AG08395 (cell line): Measurements from ENCODE around the gene KCNK5.
A peak's percentile ranks its signal among the peaks of the same experiment; 100 is the strongest.

Experiments
- DNase-seq: peaks from one replicate; pipeline ENCODE4 v3.0.0; 2012; ENCODE audit warnings: mixed read lengths, low spot score

Gene KCNK5

GRCh38 chr6:39197922-39198500 lies 31.3 kb downstream of the KCNK5 start:
- DNase-seq = no peak

DNA sequence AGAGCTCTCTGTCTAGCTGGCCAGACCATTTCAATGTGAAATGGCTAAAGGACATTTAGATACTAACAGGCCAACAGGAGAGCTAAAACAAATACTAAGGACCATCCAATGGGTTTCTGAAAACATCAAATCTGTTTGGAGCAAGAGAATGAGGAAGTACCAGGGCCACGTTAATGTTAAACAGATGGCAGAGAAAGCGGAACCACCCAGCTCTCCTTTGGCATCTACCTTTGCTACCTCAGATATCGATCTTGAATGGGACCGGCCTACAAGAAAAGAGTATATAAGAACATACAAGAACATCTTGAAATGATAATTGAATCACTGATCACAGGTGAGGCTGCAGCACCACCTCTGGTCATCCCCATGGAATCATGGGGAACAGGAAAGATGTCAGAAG lies 31.8 kb downstream of the KCNK5 start:
- DNase-seq = no peak

DNA sequence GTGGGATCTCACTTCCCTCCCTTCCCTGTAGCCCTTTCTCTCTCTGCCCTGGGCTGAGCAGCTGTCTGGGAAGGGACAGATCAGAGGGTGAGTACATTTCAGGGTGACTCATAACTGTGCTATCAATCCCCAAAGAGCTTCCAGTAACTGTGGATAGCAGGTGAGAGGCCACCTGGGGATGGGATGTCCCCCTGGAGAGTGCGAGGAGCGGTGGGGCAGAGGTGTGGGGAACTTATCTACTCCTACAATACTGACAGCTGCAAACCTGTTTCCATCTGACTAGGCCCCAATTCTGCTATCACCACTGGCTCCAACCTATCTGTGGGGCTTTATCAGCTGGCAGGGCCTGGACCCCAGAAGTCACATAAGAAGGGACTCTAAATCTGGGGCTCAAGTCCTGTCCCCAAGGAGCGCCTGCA lies 32.6 kb downstream of the KCNK5 start:
- no peak for DNase-seq

- DNase-seq = no peak
These were observed 33.4 kb downstream of the KCNK5 start for GRCh38 chr6:39195792-39196385.

DNA sequence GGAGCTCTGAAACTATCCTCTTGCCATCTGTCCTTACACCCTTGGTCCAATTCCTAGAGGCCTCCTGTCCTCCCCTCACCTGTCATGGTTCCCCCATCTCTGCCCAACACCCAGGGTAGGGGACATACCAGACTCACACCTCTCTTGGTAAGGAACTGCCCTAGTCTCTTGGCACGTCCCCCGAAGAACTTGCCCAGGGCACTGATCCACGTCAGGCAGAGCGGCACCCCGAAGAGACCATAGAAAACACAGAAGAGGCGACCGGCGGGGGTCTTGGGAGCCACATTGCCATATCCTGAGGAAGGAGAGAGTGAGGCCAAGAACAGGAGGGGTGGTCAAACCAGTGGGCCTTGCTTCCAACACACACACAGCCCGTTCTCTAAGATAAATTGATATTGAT lies 34.8 kb downstream of the KCNK5 start:
- no peak for DNase-seq

DNA sequence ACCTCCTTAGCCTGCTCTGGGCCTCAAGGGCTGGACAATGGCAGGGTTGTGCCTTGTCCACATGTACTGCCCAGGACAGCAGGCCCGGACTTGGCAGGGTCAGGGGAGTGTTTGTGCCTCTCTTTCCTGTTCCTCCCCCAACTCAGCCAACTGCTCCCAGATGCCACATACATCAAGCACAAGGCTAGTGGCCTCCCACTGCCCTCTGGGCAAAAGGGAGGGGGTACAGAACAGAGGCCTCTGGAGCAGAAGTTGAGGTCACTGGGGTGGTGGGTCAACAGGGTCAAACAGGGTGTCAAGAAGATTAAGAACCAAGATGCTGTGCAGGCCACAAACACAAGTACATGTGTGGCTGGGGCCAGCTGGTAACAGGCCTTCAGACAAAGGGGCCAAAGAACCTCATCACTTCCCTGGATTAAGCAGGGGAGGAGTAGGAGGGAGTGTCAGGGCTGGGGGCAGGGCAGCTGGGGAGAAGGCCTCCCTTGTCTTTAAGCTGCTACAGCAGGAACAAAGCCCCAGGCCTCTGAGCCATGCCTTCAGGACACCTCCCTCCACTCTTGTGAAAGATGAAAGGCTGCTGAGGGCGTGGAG lies 36.0 kb downstream of the KCNK5 start:
- no peak for DNase-seq

DNA sequence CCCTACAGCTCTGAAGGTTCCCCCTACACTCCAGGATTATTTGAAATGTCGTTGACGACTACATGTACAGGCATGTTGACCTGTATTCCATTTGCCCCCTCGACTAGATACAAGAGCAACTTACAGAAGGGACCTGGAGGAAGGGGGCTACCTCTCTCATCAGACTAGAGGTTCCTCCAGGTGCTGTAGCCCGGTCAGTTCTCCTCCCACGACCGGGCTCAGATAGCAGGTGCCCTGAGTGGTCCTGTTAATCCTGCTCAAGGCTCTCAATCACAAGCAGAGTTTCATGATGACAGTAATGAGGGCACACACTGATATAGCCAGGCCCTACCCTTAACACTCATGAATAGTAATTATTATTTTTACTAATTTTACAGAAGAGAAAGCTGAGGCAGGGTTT lies 36.5 kb downstream of the KCNK5 start:
- DNase-seq = no peak

DNA sequence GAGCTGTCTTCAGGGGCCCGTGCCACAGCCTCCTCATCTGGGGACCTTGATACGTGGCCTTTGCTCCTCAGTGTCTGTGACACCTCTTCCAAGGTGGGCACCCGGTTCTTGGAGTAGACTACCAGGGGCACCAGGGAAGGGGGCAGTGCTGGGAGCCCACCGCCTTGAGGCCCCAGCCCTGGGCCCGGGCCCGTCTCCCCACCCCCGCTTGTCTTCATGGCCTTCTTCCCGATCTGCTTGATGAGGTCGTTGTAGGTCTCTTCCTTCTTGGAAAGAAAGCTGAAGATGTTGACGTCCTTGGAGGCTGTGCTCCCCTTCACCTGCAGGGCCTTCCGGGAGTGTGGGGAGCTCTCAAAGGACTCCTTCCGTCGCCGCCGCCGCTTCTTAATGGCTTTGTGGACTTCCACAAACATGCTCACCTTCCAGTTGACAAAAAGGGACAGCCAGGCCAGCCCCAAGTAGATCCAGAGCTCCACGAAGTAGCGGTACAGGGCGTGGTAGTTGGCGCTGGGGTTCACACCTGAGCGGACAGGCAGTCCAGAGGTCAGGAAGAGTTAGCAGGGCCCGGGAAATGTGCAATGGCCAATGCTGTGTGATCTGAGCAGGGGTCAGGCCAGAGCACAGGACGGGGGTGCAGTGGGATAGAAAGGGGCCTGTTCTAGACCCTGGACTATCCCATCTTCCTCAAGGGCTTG lies 37.9 kb downstream of the KCNK5 start:
- no peak for DNase-seq

- no peak for DNase-seq
These were observed 38.6 kb downstream of the KCNK5 start for GRCh38 chr6:39190545-39191235.

- DNase-seq = peak; percentile 32
These were observed 39.2 kb downstream of the KCNK5 start for GRCh38 chr6:39189915-39190544.

- no peak for DNase-seq
These were observed 40.1 kb downstream of the KCNK5 start for GRCh38 chr6:39189131-39189530.

- DNase-seq = no peak
These were observed 40.7 kb downstream of the KCNK5 start for GRCh38 chr6:39188571-39188970.

GRCh38 chr6:39188098-39188450 lies 41.2 kb downstream of the KCNK5 start:
- no peak for DNase-seq

DNA sequence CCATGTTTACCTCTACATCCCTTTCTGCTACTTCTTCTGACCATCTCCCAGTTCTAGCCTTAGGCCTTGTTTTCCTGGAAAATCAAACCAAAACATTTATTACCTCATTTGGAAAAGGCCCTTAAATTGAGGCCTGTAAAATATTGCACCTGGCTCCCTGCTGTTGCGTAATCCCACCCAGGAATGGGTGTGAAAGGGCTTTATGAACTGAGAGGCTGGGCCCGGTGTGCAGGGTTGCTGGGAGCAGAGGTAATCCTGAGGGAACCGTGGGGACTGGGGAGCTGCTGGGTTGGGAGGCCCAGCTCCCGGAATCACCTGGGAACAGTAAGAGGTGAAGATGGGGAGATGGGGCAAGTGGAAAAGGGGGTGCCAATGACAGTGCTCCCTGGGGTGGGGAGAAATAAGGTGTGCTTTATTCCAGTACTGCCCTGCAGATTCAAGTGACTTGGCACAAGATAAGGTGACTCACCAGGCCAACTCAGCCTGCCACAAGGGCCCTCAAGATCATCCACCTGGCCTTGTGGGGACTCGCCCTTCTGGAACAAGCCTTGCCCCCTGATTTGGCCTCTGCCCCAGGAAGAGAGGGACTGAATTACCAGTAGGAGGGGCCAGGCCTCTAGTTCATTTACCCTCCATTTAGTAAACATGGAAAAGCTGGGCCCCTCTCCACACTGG lies 44.2 kb downstream of the KCNK5 start:
- no peak for DNase-seq

GRCh38 chr6:39182604-39183003 lies 46.7 kb downstream of the KCNK5 start:
- DNase-seq = no peak

DNA sequence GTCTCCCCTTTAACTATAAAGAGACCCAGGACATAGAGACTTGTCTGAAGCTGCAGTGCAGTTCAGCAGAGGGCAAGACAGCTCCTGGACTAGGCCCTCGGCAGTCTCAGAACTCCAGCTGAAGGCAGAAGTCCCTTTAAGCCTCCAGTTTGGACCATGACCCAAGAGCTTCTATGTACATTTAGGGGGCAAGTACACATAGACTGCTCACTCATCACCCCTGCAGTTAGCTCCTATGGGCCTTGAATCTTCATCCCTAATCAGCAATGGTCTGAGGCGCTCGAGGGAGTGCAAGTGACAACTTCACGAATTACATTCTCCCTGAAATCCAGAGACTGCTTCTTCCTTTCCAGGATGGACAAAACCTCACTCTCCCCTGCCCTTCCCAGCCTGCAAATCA lies 47.4 kb downstream of the KCNK5 start:
- no peak for DNase-seq

DNA sequence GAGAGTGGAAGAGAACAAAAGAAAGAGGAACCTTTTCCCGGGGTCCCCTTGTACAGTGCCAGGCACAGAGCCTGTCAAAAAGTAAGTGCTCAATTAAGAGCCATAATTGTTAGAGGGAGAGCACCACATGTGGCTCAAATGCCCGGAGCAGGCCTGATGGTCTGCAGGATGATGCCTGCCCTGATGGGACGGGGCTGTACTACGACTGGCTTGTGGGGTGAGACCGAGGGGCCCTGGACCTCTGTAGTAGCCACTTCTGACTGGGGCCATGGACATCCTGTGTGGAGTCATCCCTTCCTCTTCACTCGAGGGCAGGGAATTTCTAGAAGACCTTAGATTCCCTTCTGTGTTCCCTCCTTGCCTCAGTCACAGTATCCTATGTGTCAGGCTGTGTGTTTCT lies 47.9 kb downstream of the KCNK5 start:
- no peak for DNase-seq

- DNase-seq = no peak
These were observed 50.5 kb downstream of the KCNK5 start for GRCh38 chr6:39178804-39179203.

GRCh38 chr6:39178235-39178634 lies 51.0 kb downstream of the KCNK5 start:
- DNase-seq = no peak

GRCh38 chr6:39177130-39177529 lies 52.1 kb downstream of the KCNK5 start:
- no peak for DNase-seq

GRCh38 chr6:39173270-39173669 lies 56.0 kb downstream of the KCNK5 start:
- DNase-seq = no peak

GRCh38 chr6:39172377-39172757 lies 56.9 kb downstream of the KCNK5 start:
- DNase-seq = no peak
